HG03175 (cell line): ENCODE results near the gene ZNF581.

Experiments used
- ATAC-seq: cut with Tn5 transposase; IDR thresholded peaks from one replicate; pipeline ENCODE4 v1.9.1; 2021; ENCODE audit warnings: mild to moderate bottlenecking, moderate library complexity; ENCODE audit not compliant: unreplicated experiment

ZNF581 gene

GRCh38 chr19:55691561-55692481 lies 48.4 kb downstream of the ZNF581 start:
- no peak for ATAC-seq

GRCh38 chr19:55692681-55693081 lies 49.2 kb downstream of the ZNF581 start:
- no peak for ATAC-seq

DNA sequence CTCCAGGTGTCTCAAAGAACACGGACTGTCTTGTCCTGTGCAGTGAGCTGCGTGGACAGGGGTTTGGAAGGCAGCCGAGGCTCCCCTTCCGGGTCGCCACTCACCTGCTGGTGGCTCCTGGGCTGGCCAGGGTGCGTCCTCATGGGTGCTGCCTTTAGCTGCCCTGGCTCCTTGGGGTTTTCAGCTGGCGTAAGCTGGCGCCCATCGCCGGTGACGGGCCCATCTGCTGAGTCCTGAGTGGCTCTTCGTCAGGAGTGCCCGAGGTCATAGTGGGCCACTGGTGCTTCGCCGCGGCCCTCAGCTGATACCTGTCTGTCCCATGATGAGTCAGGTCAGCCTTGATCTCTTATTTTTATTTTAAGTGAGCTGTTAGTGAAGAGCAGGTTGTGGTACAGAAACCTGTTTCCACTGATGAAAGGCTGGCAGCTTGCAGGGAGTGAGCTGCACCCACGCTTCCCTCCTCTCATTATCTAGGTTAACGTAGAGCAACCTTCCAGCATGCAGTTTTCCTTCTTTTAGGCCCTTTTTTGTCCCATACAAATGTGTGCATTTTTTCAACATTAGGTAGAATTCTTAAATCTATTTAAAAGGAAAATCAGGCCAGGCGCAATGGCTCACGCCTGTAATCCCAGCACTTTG lies 50.0 kb downstream of the ZNF581 start:
- ATAC-seq, result no peak

- ATAC-seq, result no peak
Observed at GRCh38 chr19:55694241-55694655, 50.8 kb downstream of the ZNF581 start.

GRCh38 chr19:55694656-55695491 lies 51.4 kb downstream of the ZNF581 start:
- no peak for ATAC-seq
